ENCODE measurements around the gene ITSN2.

Gene ITSN2

DNA sequence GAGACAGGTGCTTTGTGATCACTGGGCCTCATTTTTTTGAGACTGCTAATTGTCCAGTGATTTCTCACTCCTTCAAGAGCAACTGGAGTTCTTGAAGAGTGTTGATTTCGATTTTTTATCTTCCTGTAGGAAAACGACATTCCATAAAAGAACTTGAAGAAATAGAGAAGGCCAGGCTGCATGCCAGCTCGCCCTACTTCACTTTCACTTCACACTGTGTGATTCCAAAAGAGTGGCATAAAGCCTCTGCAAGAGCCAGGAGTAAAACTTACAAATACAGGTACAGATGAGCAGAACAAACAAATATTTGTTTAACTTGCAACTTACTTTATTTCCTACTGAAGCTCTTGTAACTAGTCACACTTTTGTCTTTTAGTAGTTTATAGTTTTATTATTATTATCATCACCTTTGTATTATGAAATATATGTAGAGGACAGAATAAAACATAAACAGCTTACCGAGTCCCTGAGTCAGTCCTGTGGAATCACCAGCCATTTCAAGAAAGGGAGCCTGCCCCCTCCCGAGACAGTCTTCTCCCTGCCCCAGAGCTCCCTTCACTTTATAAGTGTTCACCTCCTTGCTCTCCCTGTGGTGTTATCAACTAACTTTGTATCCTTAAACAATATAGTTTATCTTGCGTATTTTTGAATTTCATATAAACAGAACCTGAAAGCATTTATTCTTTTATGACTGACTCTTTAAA, 176.8 kb downstream of the ITSN2 start:
- DNase-seq (ENCODE audit: low read depth in 1 of 2, low spot score in 1 of 2) = no peak

DNA sequence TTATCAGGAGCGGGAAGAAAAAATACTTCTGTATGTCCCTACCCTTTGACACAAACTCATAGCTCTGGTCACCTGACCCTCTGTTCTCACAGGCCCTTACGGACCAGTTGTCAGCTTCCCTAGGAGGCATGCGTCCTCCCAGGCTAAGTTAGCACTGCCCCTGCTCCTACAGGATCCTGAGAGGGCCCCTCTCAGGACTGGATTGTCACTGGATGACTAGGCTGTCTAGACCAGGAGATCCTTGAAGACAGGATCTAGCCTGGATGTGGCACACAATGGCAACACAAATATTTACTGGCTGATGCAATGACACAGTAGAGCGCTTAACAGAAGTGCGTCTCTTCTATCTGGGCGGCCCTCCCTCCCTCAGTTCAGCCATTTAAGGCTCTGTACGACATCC, 177.8 kb downstream of the ITSN2 start:
- no peak for DNase-seq (ENCODE audit: low read depth in 1 of 2, low spot score in 1 of 2)

DNA sequence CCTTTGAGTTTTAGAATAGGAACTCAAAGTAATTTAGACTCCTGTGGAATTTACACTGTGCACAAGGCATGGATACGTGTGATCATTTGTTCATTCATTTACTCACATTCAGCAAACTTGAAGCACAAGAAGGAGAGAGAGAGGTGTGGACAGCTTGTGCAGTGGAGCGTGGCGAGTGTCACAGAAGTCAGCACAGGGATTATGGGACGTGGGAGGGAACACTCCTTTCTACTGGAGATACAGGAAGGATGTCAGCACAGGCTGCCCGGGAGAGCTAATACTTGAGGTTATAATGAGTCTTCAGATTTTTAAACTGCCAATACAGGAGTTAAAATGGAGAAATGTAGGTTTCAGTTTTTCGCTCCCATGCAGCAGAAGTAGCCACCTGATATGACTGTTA, 178.5 kb downstream of the ITSN2 start:
- DNase-seq (ENCODE audit: low read depth in 1 of 2, low spot score in 1 of 2) = no peak

DNA sequence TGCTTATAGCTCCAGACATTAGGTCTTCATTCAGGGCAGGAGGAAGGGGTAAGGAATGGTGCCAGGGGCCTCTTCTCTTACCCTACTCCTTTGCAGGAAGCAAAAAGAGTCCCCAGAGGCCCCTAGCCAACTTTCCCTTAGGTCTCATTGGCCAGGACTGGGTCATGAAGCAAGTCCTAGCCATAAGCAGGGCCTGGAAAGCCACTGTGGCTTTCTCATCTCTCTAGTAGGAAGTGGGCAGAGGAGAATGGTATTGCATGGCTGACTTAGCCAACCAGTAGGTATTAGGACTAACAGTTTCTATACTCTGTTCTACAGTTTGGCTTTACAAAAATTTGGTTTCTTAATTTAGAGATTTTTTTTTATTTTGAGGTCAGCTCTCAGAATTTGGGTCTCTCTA, 180.7 kb downstream of the ITSN2 start:
- DNase-seq (ENCODE audit: low read depth in 1 of 2, low spot score in 1 of 2) = no peak

DNA sequence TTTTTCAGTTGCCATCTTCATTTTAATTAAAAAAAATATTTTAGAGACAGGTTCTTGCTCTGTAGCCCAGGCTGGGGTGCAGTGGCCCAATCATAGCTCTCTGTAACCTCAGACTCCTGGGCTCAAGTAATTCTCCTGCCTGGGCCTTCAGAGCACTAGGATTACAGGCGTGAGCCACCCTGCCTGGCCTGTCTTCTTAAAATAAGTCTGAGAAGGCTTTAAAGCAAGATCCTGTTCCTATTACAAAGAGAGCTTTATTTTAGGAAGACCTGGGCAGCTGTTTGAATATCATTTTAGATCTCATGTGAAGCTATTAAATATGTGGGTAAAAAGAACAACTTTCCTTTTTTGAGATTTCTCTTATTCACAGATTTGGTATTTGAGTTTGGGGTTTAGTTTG, 184.0 kb downstream of the ITSN2 start:
- DNase-seq (ENCODE audit: low read depth in 1 of 2, low spot score in 1 of 2) = no peak

DNA sequence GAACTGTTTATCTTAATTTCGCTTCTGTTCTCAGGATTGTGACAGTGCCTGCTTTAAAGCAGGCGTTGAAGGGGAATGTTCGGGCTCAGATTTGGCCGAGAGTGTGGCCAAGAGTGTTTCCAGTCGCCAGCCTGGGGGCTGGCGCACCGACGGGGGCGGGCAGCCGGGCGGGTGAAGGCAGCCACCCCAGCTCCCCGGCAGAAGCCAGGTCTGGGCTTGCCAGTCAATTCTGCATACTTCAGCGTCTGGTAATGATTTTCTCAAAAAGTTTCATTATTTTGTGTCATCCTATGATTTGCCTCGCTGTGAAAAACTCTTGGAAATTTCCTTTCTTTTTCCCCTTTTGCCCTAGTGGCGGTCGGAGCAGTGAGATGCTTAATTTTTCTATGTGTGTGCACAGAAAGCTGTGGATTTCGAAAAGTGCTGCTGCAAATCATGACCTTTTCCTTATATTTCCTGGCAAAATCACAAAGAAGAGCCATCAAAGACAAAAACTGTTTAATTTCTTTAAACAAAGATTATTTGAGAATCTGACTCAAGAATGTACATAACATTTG, 184.6 kb downstream of the ITSN2 start:
- no peak for DNase-seq (ENCODE audit: low read depth in 1 of 2, low spot score in 1 of 2)

DNA sequence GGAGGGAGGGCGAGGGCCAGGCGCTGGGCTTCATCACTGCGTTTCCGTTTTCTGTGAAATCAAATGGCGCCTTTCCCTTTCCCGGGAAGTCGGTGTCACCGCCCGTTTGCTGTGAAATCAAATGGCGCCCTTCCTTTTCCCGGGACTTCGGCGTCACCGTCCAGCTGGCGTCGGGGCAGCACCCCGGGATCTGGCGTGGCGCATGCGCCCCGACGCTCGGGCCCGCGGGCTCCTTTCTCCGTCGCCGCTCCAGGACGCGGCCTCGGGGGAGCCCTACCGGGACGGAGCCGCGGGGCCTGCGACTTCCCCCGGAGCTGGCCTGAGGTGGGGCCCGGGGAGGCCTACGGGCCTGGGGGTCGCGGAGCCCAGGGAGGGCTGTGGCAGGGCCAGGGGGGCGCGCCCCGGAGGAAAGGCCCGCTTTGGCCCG, 185.5 kb downstream of the ITSN2 start, which contains the start of gene FAM228A:
FAM228A (plus strand) TSS at position 203 of the 427 bp plus-strand sequence. CDS start 428 bp downstream, outside the sequence.
- DNase-seq (ENCODE audit: low read depth in 1 of 2, low spot score in 1 of 2) = no peak

DNA sequence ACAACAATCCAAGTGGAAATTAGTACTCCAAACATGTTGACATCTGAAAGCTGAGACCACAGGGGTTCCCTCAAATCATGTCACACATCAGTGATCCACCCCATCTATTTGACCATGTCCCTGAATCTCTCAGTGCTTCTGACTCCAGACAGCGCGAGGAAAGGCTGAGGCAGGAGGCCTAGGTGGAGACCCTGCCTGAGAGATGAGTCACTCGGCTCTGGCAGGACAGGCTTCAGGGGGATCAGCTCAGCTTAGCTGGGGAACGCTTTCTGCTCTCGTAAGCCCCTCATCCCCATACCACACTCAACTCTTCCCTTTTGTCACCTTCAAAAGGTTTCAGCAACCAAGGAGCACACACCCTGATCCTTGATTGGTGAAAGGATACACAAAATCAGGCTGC, 191.3 kb downstream of the ITSN2 start:
- DNase-seq (ENCODE audit: low read depth in 1 of 2, low spot score in 1 of 2) = no peak

DNA sequence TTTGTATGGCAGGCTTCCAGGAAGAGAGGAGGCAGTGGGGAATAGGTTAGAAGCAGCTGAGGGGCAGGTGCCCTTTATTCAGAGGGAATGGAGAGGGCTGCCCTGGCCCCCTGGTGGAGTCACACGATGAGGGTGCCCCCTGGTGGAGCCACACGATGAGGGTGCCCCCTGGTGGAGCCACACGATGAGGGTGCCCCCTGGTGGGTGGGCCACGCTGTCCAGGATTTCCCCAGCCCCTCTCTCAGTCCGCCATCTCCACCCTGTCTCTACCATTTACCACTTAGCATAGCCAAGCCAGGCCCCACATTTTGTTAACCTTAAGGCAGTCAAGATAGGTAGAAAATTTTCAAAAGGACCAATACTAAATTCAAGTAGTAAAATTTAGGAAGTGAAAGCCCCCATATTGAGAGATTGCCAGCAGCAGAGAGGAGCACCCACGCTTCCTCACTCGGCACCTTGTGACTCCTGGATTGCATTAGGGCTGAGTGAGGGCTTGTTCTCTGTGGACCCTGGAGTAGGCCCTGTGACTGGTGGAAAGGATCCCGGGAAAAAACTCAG, 195.8 kb downstream of the ITSN2 start:
- peak in 1 of 2 donors; percentile 11 for DNase-seq (ENCODE audit: low read depth in 1 of 2, low spot score in 1 of 2)

DNA sequence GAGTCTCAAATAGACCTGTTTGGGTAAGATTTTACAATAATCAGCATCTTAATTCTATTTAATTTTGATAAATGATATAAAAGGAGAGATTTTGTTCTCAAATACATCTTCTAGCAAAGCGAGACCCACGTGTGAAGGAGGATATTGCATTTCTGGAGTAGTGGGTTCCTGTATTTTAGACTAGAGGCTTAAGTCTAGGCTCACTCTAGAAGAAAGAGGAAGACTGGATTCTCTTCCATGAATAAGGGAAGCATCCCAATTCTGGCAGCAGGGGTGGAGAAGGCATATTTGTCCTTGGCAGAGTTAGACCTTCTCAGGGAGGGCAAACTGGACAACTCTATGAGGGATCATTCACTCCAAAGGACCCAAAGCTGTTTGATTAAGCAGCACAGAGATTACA, 196.7 kb downstream of the ITSN2 start:
- no peak for DNase-seq (ENCODE audit: low read depth in 1 of 2, low spot score in 1 of 2)

DNA sequence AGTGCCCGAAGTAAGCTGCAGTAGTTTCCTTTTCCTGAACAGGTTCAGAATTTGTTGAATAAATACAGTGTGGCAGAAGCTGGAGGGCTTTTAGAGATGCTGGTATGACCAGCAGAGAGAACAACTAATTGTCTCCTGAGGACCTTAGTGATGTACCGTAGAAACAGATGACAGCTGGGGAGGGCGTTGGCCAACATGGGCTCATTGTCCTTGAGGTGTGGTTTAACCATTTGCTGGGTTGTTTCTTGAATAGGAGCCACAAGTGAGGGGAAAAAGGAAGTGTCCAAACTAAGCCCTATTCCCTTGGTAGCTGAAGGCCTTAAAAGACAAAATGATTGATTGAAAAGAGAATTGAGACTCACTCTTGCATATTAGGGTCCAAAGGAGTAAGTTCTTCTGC, 197.2 kb downstream of the ITSN2 start:
- no peak for DNase-seq (ENCODE audit: low read depth in 1 of 2, low spot score in 1 of 2)

DNA sequence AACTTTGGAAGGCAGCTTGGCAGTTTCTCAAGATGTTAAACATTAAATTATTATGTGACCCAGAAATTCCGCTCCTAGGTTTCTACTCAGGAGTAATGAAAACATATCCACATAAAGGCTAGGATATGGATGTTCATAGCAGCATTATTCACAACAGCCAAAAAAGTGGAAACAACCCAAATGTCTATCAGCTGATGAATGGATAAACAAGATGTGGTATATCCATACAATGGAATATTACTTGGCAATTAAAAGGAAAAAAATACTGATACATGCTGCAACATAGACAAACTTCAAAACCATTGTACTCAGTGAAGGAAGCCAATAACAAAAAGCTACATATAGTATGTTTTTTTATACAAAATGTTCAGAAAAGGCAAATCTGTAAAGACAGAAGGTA, 197.8 kb downstream of the ITSN2 start:
- DNase-seq (ENCODE audit: low read depth in 1 of 2, low spot score in 1 of 2) = no peak

DNA sequence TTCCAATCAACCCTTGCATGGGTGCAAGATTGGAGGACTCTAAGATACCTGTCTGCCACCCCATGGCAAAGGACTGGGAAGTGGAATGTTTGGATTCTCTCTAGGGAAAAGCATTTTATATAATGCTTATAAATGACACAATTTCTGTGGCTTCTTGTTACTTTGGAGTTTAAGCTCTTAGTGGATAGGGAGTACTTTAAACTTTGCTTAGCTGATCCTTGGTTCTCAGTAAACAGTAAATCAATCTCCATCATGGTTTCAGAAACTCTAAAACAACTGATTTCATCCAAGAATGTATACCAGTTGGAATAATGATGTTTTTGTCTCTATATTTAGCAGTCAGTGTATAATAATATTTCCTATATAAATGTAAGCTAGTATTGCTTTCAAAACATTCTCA, 199.6 kb downstream of the ITSN2 start:
- no peak for DNase-seq (ENCODE audit: low read depth in 1 of 2, low spot score in 1 of 2)

DNA sequence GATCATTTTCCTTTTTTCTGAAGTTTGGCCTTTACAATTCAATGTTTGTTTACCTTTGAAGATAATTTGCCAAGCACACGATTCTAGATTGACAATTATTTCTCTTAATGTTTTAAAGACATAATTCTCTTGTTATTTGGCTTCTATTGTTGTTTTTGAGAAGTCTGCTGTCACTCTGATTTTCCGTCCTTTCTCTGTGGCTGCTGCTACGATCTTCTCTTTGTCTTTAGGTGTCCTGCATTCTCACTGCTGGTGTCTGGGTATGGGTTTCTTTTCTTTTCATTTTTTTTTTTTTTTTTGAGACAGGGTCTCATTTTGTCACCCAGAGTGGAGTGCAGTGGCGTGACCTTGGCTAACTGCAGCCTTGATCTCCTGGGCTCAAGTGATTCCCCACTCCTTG, 200.6 kb downstream of the ITSN2 start:
- no peak for DNase-seq (ENCODE audit: low read depth in 1 of 2, low spot score in 1 of 2)

DNA sequence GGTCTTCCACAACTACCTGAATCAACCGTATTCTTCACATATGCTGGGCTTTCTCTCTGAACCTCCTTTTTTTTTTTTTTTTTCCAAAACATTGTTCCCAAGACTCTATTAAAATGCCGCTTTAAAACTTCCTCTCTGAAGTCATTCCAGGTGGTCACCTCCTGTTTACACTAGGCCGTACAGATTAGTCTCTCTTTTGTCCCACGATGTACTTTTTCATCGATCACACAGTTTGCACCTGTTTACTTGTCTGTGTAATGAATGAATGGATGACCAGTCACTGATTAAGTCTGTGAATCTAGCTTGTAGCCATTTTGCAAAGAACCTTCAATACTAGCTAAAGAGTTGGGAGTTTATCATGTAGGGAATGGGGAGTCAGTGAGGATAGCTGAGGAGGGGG, 202.2 kb downstream of the ITSN2 start:
- DNase-seq (ENCODE audit: low read depth in 1 of 2, low spot score in 1 of 2) = no peak

DNA sequence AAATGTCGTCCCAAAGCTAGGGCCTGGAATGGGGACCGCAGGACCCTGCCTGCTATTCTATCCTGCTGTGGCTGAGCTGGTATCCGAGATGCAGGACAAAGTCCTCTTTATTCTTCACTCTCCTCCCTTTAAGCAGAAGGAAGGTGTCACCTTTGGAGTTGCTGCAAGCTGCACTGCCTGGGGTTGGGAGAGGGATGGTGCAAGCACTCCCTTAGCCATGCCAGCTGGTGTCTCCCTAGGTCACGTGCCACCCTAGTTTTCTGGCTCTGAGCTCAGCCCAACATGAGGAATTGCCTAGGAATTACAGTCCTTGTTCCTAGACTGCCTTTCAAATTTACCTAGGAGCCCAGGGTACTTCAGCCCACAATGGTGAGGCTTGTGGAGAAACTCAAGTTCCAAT, 206.9 kb downstream of the ITSN2 start:
- no peak for DNase-seq (ENCODE audit: low read depth in 1 of 2, low spot score in 1 of 2)

Measured in stimulated activated CD4-positive, alpha-beta T cell treated with anti-CD3 and anti-CD28 coated beads, Interleukin-15, amount 100 ng/mL, for 1 hour (primary cell).